Measurements from ENCODE around the gene KRTAP10-1. TPM values are rescaled to one million over a fixed set of nuclear protein-coding genes. Genes with fewer than 3 reads are reported as not detected.

Gene KRTAP10-1
- total and polyA plus RNA-seq, 2 of the 8 experiments (the other 6 are each of a cell fraction or from before 2014, with no cell fraction given) = 0.08 TPM; not detected in 1

- no peak overlapping the region for H3K4me3 ChIP-seq (ENCODE audit: extremely low read depth in 1 of 4, insufficient read depth in 2 of 4, low read depth in 3 of 4, low read length in 4 of 4)
Measured at GRCh38 chr21:44548381-44548780, 8.4 kb upstream of the KRTAP10-1 start.

More at GRCh38 chr21:44548381-44548780, 8.4 kb upstream of the KRTAP10-1 start:
- H2BK20ac ChIP-seq (ENCODE audit: low read length) = peak overlapping the region; percentile 87; the same call in 1 of the 2 replicates
- H2AK5ac ChIP-seq (ENCODE audit: low read depth, low read length) = peak overlapping the region; percentile 97
- H4K20me1 ChIP-seq (replicated peaks in 1 of 2; ENCODE audit: control insufficient read depth in 1 of 2, insufficient read depth in 2 of 2, low read length in 2 of 2) = no peaks in the 10 kb centered on the region
- no peak for FAIRE-seq
- peak overlapping the region; percentile 99 for H4K91ac ChIP-seq (replicated peaks; ENCODE audit: insufficient read length, low read length)
- peak overlapping the region; percentile 81; the same call in 1 of the 2 replicates for H2BK15ac ChIP-seq (ENCODE audit: low read length)
- peak overlapping the region; percentile 32 for H4K5ac ChIP-seq (ENCODE audit: insufficient read length, low read depth, low read length)
- H2BK5ac ChIP-seq (ENCODE audit: low read depth, low read length) = peak overlapping the region; percentile 94; the same call in 1 of the 2 replicates
- WGBS, 2 experiments (ENCODE audit: extremely low coverage in 1 of 2, insufficient coverage in 1 of 2, insufficient read length in 1 of 2, insufficient replicate concordance in 2 of 2, low coverage in 1 of 2, low lambda C conversion rate in 2 of 2, missing lambda C conversion rate in 1 of 2) = 84% methylated on average over 11 of the region's 13 CpGs; no CpG with 5 or more reads in 1 of the 2 experiments
- peak overlapping the region in 1 of 2 experiments; percentile 61; a peak in 2 of 4 replicates for H3K4me2 ChIP-seq (ENCODE audit: insufficient read depth in 1 of 2, low read depth in 2 of 2, low read length in 2 of 2)
- no peak overlapping the region for H3K56ac ChIP-seq (replicated peaks; ENCODE audit: insufficient read length, low read depth, low read length)
- H4K8ac ChIP-seq (ENCODE audit: extremely low read depth, insufficient read depth, low read length) = peak overlapping the region; percentile 81; the same call in 1 of the 2 replicates
- no peaks in the 10 kb centered on the region for H3K79me1 ChIP-seq (ENCODE audit: low read depth, low read length)
- H3K23ac ChIP-seq (ENCODE audit: insufficient read length) = no peak overlapping the region
- no peak overlapping the region for H2AFZ ChIP-seq (ENCODE audit: low read length)
- DNase-seq (ENCODE audit: low read depth in 1 of 2, low spot score in 2 of 2) = peak in 1 of 2 experiments; percentile 41
- peak overlapping the region; percentile 89 for H2BK120ac ChIP-seq (replicated peaks; ENCODE audit: low read depth, low read length)
- ChIA-PET POLR2A (ENCODE audit: partially characterized antibody) (interaction anchor here (1.6 kb wide), 1 partner anchor 34 kb away, joined by 4 read pairs; no protein-coding TSS in a partner anchor), CTCF (ENCODE audit: partially characterized antibody) (interaction anchor here (1.0 to 2.3 kb wide), 4 partner anchors 7 to 52 kb away, joined by 3 to 8 read pairs (median 4); no protein-coding TSS in a partner anchor)
- H3K14ac ChIP-seq (ENCODE audit: insufficient read length) = no peak overlapping the region
- H3K27ac ChIP-seq (ENCODE audit: low read depth, low read length) = peak overlapping the region; percentile 50; the same call in 1 of the 2 replicates
- H3K23me2 ChIP-seq (ENCODE audit: low read depth, low read length) = no peaks in the 10 kb centered on the region
- H3K79me2 ChIP-seq (ENCODE audit: control insufficient read depth in 1 of 2, insufficient read depth in 2 of 2, low read length in 2 of 2) = no peaks in the 10 kb centered on the region
- peak overlapping the region; percentile 94 for H3K4ac ChIP-seq (replicated peaks; ENCODE audit: insufficient read length, low read depth, low read length)
- peak overlapping the region; percentile 100 for H2BK12ac ChIP-seq (ENCODE audit: low read depth, low read length)
- H3K27me3 ChIP-seq (replicated peaks in 1 of 4; ENCODE audit: control insufficient read depth in 3 of 4, extremely low read depth in 1 of 4, insufficient read depth in 3 of 4, low read length in 3 of 4) = no peaks in the 10 kb centered on the region
- H3K9ac ChIP-seq (replicated peaks in 1 of 4; ENCODE audit: extremely low read depth in 1 of 4, low read depth in 3 of 4, low read length in 3 of 4) = peak overlapping the region in 3 of 4 experiments; percentile 6 to 24 (median 13); a peak in 4 of 7 replicates
- no peaks in the 10 kb centered on the region for H3K36me3 ChIP-seq (ENCODE audit: control insufficient read depth in 2 of 4, insufficient read depth in 4 of 4, low read length in 3 of 4)
- peaks cover 0 to 4% of the 10 kb centered on the region in 2 experiments; a peak in 1 of 4 replicates for H3K9me3 ChIP-seq (ENCODE audit: insufficient read depth in 2 of 2, low read depth in 1 of 2, low read length in 1 of 2)
- H3K18ac ChIP-seq (ENCODE audit: extremely low read depth, low read length) = peak overlapping the region; percentile 92
- TF ChIP-seq CHD1 (IDR thresholded peaks at IDR 0.05; ENCODE audit: low read depth, low read length) = no peak
- TF ChIP-seq SRF (IDR thresholded peaks at IDR 0.05; ENCODE audit: low read depth, low read length) = no peak
- TF ChIP-seq, protein P1, sequence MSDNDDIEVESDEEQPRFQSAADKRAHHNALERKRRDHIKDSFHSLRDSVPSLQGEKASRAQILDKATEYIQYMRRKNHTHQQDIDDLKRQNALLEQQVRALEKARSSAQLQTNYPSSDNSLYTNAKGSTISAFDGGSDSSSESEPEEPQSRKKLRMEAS (IDR thresholded peaks at IDR 0.05) = no peak
- TF ChIP-seq GTF2F1 (IDR thresholded peaks at IDR 0.05; ENCODE audit: borderline replicate concordance, low read depth, low read length) = no peak
- no peak for TF ChIP-seq GABPA (IDR thresholded peaks at IDR 0.05; ENCODE audit: borderline replicate concordance, insufficient read depth, low read length)
- TF ChIP-seq, protein P2, sequence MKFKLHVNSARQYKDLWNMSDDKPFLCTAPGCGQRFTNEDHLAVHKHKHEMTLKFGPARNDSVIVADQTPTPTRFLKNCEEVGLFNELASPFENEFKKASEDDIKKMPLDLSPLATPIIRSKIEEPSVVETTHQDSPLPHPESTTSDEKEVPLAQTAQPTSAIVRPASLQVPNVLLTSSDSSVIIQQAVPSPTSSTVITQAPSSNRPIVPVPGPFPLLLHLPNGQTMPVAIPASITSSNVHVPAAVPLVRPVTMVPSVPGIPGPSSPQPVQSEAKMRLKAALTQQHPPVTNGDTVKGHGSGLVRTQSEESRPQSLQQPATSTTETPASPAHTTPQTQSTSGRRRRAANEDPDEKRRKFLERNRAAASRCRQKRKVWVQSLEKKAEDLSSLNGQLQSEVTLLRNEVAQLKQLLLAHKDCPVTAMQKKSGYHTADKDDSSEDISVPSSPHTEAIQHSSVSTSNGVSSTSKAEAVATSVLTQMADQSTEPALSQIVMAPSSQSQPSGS (IDR thresholded peaks at IDR 0.05; ENCODE audit: low read length) = no peak
- no peak for TF ChIP-seq SUZ12 (IDR thresholded peaks at IDR 0.05; ENCODE audit: low read length)
- TF ChIP-seq PHF8 (conservative IDR thresholded peaks at IDR 0.05; ENCODE audit: low read depth, low read length) = no peak
- TF ChIP-seq KDM4A (IDR thresholded peaks at IDR 0.05; ENCODE audit: low read depth, low read length, severe bottlenecking) = no peak
- TF ChIP-seq BRCA1 (IDR thresholded peaks at IDR 0.05; ENCODE audit: low read depth, low read length) = no peak
- no peak for TF ChIP-seq NRF1 (IDR thresholded peaks at IDR 0.05; ENCODE audit: low read depth, low read length)
- peaks cover 9 to 35% (median 17%) of the 10 kb centered on the region in 4 experiments for H3K4me1 ChIP-seq (replicated peaks in 1 of 4; ENCODE audit: control insufficient read depth in 3 of 4, insufficient read depth in 4 of 4, low read length in 3 of 4)

Measured in H1 (cell line).